COR-L47 (cell line): ENCODE data around the gene PACSIN1.

Experiments used
- DNase-seq: peaks from one replicate; lab custom pipeline; 2025; lab: John Stamatoyannopoulos, UW

PACSIN1 gene

GRCh38 chr6:34583461-34583860 lies 117.6 kb downstream of the PACSIN1 start:
- no peak for DNase-seq

- no peak for DNase-seq
These were observed 118.2 kb downstream of the PACSIN1 start for GRCh38 chr6:34583861-34584604.

GRCh38 chr6:34584694-34585093 lies 118.8 kb downstream of the PACSIN1 start:
- DNase-seq = no peak
